NB4 (cell line): ENCODE measurements around the gene ALDH16A1.

ENCODE experiments used
- POLR2A ChIP-seq: IDR thresholded peaks from 2 replicates; pipeline ENCODE4 v1.6.1; 2011; ENCODE audit warnings: mild to moderate bottlenecking; ENCODE audit not compliant: insufficient read length; ENCODE audit errors: extremely low read depth
- TF ChIP-seq, protein P1 (sequence below): IDR thresholded peaks from one replicate; pipeline ENCODE4 v1.5.1; 2012; ENCODE audit warnings: low read depth, low read length
- TF ChIP-seq, protein P2 (sequence below): IDR thresholded peaks from 2 replicates; pipeline ENCODE4 v1.6.1; 2011; ENCODE audit warnings: low read depth, low read length

DNA sequence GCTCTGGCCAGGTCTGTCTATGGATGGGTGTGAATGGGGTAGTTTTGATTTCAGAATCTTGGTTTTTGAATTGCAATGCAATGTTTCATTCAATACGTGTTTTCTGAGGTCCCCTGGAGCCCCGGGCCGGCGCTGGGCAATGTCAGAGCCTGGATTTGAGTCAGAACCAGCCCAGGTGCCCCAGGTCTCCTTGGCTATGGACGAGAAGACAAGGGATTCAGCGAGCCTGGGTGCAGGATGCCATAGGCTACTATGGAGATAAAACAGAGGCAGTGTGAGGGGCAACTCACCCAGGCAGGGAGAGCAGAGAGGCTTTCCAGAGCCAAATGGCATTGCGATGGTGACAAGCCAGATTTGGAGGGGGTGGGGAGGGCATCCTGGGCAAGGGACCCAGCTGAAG is 33.2 kb downstream of the ALDH16A1 start:
- no peak for TF ChIP-seq POLR2A
- TF ChIP-seq, protein P1, sequence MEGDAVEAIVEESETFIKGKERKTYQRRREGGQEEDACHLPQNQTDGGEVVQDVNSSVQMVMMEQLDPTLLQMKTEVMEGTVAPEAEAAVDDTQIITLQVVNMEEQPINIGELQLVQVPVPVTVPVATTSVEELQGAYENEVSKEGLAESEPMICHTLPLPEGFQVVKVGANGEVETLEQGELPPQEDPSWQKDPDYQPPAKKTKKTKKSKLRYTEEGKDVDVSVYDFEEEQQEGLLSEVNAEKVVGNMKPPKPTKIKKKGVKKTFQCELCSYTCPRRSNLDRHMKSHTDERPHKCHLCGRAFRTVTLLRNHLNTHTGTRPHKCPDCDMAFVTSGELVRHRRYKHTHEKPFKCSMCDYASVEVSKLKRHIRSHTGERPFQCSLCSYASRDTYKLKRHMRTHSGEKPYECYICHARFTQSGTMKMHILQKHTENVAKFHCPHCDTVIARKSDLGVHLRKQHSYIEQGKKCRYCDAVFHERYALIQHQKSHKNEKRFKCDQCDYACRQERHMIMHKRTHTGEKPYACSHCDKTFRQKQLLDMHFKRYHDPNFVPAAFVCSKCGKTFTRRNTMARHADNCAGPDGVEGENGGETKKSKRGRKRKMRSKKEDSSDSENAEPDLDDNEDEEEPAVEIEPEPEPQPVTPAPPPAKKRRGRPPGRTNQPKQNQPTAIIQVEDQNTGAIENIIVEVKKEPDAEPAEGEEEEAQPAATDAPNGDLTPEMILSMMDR, result no peak
- TF ChIP-seq, protein P2, sequence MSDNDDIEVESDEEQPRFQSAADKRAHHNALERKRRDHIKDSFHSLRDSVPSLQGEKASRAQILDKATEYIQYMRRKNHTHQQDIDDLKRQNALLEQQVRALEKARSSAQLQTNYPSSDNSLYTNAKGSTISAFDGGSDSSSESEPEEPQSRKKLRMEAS, result no peak
